HG03460 (cell line): ENCODE data around the gene TAB3.

Experiments
- ATAC-seq: cut with Tn5 transposase; IDR thresholded peaks from one replicate; pipeline ENCODE4 v1.9.1; 2021; ENCODE audit not compliant: unreplicated experiment

The TAB3 gene

GRCh38 chrX:30885136-30885535 lies 3.9 kb downstream of the TAB3 start:
- ATAC-seq: no peak

GRCh38 chrX:30883138-30883537 lies 5.9 kb downstream of the TAB3 start:
- no peak for ATAC-seq

GRCh38 chrX:30881797-30882196 lies 7.3 kb downstream of the TAB3 start:
- ATAC-seq: no peak

- no peak for ATAC-seq
These were observed 7.7 kb downstream of the TAB3 start for GRCh38 chrX:30881390-30881789.

- ATAC-seq: no peak
These were observed 9.0 kb downstream of the TAB3 start for GRCh38 chrX:30880058-30880457.

- ATAC-seq: no peak
These were observed 12.7 kb downstream of the TAB3 start for GRCh38 chrX:30876367-30876766.

GRCh38 chrX:30875957-30876356 lies 13.1 kb downstream of the TAB3 start:
- ATAC-seq: no peak

GRCh38 chrX:30874851-30875250 lies 14.2 kb downstream of the TAB3 start:
- no peak for ATAC-seq

- no peak for ATAC-seq
These were observed 18.5 kb downstream of the TAB3 start for GRCh38 chrX:30870572-30870971.

- ATAC-seq: no peak
These were observed 23.4 kb downstream of the TAB3 start for GRCh38 chrX:30865612-30866011.

GRCh38 chrX:30865015-30865414 lies 24.0 kb downstream of the TAB3 start:
- ATAC-seq: no peak

GRCh38 chrX:30864383-30864785 lies 24.7 kb downstream of the TAB3 start:
- ATAC-seq: no peak

GRCh38 chrX:30863974-30864373 lies 25.1 kb downstream of the TAB3 start:
- no peak for ATAC-seq

GRCh38 chrX:30858098-30858497 lies 31.0 kb downstream of the TAB3 start:
- no peak for ATAC-seq

- ATAC-seq: no peak
These were observed 37.6 kb downstream of the TAB3 start for GRCh38 chrX:30851449-30851848.

GRCh38 chrX:30835373-30835772 lies 53.7 kb downstream of the TAB3 start:
- no peak for ATAC-seq

- no peak for ATAC-seq
These were observed 55.2 kb downstream of the TAB3 start for GRCh38 chrX:30833896-30834295.

- ATAC-seq: peak; percentile 92
These were observed 58.0 kb downstream of the TAB3 start for GRCh38 chrX:30831082-30831481.

GRCh38 chrX:30830326-30830943 lies 58.6 kb downstream of the TAB3 start:
- no peak for ATAC-seq

- no peak for ATAC-seq
These were observed 64.8 kb downstream of the TAB3 start for GRCh38 chrX:30824275-30824674.

- no peak for ATAC-seq
These were observed 66.3 kb downstream of the TAB3 start for GRCh38 chrX:30822764-30823163.

- ATAC-seq: peak; percentile 88
These were observed 66.9 kb downstream of the TAB3 start for GRCh38 chrX:30822068-30822681.

- ATAC-seq: no peak
These were observed 67.9 kb downstream of the TAB3 start for GRCh38 chrX:30821116-30821515.
